Right atrium auricular region (tissue), 2 donors: ENCODE measurements around the gene FOXD1. TPM values are rescaled to one million over a fixed set of nuclear protein-coding genes. Genes with fewer than 3 reads are reported as not detected.

ENCODE experiments used
- DNase-seq: peaks from one replicate; pipeline ENCODE4 v3.0.0-alpha.2; 2019; ENCODE audit warnings: low spot score
- H3K27ac ChIP-seq, 2 donors: fragments of 200-600 bp; sonication (generic); 1 replicate in 1 of 2; 2 replicates in 1 of 2; pipeline ENCODE4 v1.5.1; 2016 to 2019
- H3K27me3 ChIP-seq, 2 donors: fragments of 200-600 bp; sonication (generic); one replicate each; pipeline versions ENCODE4 v1.5.1 to v1.6.0; 2017 to 2019
- H3K36me3 ChIP-seq: fragments of 200-600 bp; sonication (generic); one replicate; pipeline ENCODE4 v1.5.1; 2016
- H3K4me1 ChIP-seq, 2 donors: fragments of 200-600 bp; sonication (generic); one replicate each; pipeline versions ENCODE4 v1.5.1 to v1.6.0; 2017 to 2019
- H3K4me3 ChIP-seq, 2 donors: fragments of 200-600 bp; sonication (generic); 1 replicate in 1 of 2; 2 replicates in 1 of 2; pipeline ENCODE4 v1.5.1; 2017 to 2019; ENCODE audit warnings: mild to moderate bottlenecking in 1 of 2, moderate library complexity in 1 of 2
- H3K9me3 ChIP-seq, 2 donors: fragments of 200-600 bp; sonication (generic); one replicate each; pipeline ENCODE4 v1.5.1; 2019
- CTCF ChIP-seq, 2 donors: fragments of 200-600 bp; sonication (generic); IDR thresholded peaks; one replicate each; pipeline ENCODE4 v1.5.1; 2019; ENCODE audit warnings: antibody characterized with exemption in 2 of 2
- total RNA-seq, 2 donors: library from RNA; depleted of rRNA; stranded (reverse); fragments of >200 nt; gene quantifications; one replicate each; pipeline ENCODE4 v1.1.0, GENCODE V29; 2016

The FOXD1 gene
- total RNA-seq, 2 donors from 2014 or later: not detected

- Histone ChIP-seq H3K4me3 (no peak overlapping the region), H3K27me3 (peaks cover 72 to 87% of the 10 kb centered on the region in 2 donors), H3K27ac (no peak overlapping the region), H3K36me3 (no peaks in the 10 kb centered on the region), H3K4me1 (peaks cover 0 to 11% of the 10 kb centered on the region in 2 donors), H3K9me3 (no peaks in the 10 kb centered on the region)
- no peak for DNase-seq
- no peak for TF ChIP-seq CTCF (IDR thresholded peaks at IDR 0.05)
These were observed 6.3 kb downstream of the FOXD1 start for GRCh38 chr5:73442231-73442811.

GRCh38 chr5:73441378-73441777 is 7.2 kb downstream of the FOXD1 start:
- no peak for TF ChIP-seq CTCF (IDR thresholded peaks at IDR 0.05)
- DNase-seq: no peak
- H3K36me3 ChIP-seq: no peaks in the 10 kb centered on the region
- no peaks in the 10 kb centered on the region for H3K9me3 ChIP-seq
- H3K4me3 ChIP-seq: no peak overlapping the region
- peaks cover 0 to 16% of the 10 kb centered on the region in 2 donors for H3K4me1 ChIP-seq
- H3K27me3 ChIP-seq: peaks cover 73 to 92% of the 10 kb centered on the region in 2 donors
- H3K27ac ChIP-seq: no peak overlapping the region

- no peak for TF ChIP-seq CTCF (IDR thresholded peaks at IDR 0.05)
- Histone ChIP-seq H3K36me3 (no peaks in the 10 kb centered on the region), H3K4me3 (no peak overlapping the region), H3K9me3 (no peaks in the 10 kb centered on the region), H3K27me3 (peaks cover 73 to 92% of the 10 kb centered on the region in 2 donors), H3K4me1 (peaks cover 0 to 19% of the 10 kb centered on the region in 2 donors), H3K27ac (no peak overlapping the region)
- DNase-seq: no peak
These were observed 8.3 kb downstream of the FOXD1 start for GRCh38 chr5:73440262-73440661.

GRCh38 chr5:73438645-73439470 is 9.7 kb downstream of the FOXD1 start:
- Histone ChIP-seq H3K4me3 (no peak overlapping the region), H3K4me1 (peaks cover 0 to 19% of the 10 kb centered on the region in 2 donors), H3K27me3 (peaks cover 59 to 79% of the 10 kb centered on the region in 2 donors), H3K27ac (no peak overlapping the region), H3K9me3 (no peaks in the 10 kb centered on the region), H3K36me3 (no peaks in the 10 kb centered on the region)
- no peak for DNase-seq
- no peak for TF ChIP-seq CTCF (IDR thresholded peaks at IDR 0.05)

- H3K9me3 ChIP-seq: no peaks in the 10 kb centered on the region
- DNase-seq: no peak
- peak overlapping the region in 1 of 2 donors; percentile 14 for H3K4me3 ChIP-seq
- H3K27me3 ChIP-seq: peaks cover 50 to 73% of the 10 kb centered on the region in 2 donors
- no peaks in the 10 kb centered on the region for H3K36me3 ChIP-seq
- H3K4me1 ChIP-seq: peaks cover 0 to 19% of the 10 kb centered on the region in 2 donors
- no peak for TF ChIP-seq CTCF (IDR thresholded peaks at IDR 0.05)
- H3K27ac ChIP-seq: no peak overlapping the region
These were observed 10.6 kb downstream of the FOXD1 start for GRCh38 chr5:73437777-73438644.
